Astrocyte (in vitro differentiated cells and primary cell): ENCODE results near the gene MYO5A. TPM values are rescaled to one million over a fixed set of nuclear protein-coding genes. Genes with fewer than 3 reads are reported as not detected.

Experiments
- DNase-seq: peaks from one replicate; pipeline ENCODE4 v3.0.0-alpha.2; 2010; ENCODE audit warnings: low read depth
- FAIRE-seq: peaks from 2 replicates; lab custom pipeline; 2011; peaks lifted over from hg19 to GRCh38; lab: Jason Lieb, UNC
- H2AFZ ChIP-seq: 2 replicates; pipeline ENCODE4 v1.6.0; 2012; ENCODE audit warnings: low read depth, low read length, inconsistent platforms
- H3K27ac ChIP-seq: 2 replicates; pipeline ENCODE4 v1.5.1; 2011; ENCODE audit warnings: low read depth, low read length, inconsistent platforms
- H3K27me3 ChIP-seq: 2 replicates; pipeline ENCODE4 v1.6.0; 2011; ENCODE audit warnings: low read length, inconsistent platforms; ENCODE audit not compliant: insufficient read depth
- H3K36me3 ChIP-seq: 2 replicates; pipeline ENCODE4 v1.5.1; 2011; ENCODE audit warnings: low read length, inconsistent platforms; ENCODE audit not compliant: insufficient read depth
- H3K4me1 ChIP-seq: 2 replicates; pipeline ENCODE4 v1.5.1; 2011; ENCODE audit warnings: low read length, inconsistent platforms; ENCODE audit not compliant: insufficient read depth
- H3K4me2 ChIP-seq: 2 replicates; pipeline ENCODE4 v1.6.0; 2012; ENCODE audit warnings: low read length, inconsistent platforms
- H3K4me3 ChIP-seq: 2 replicates; pipeline ENCODE4 v1.5.1; 2011; ENCODE audit warnings: low read depth, mild to moderate bottlenecking, low read length, inconsistent platforms; ENCODE audit not compliant: insufficient read depth
- H3K79me2 ChIP-seq: 2 replicates; pipeline ENCODE4 v1.6.0; 2012; ENCODE audit warnings: mild to moderate bottlenecking, low read length, inconsistent platforms; ENCODE audit not compliant: insufficient read depth
- H3K9ac ChIP-seq: 2 replicates; pipeline ENCODE4 v1.6.0; 2012; ENCODE audit warnings: mild to moderate bottlenecking, low read length, inconsistent platforms
- H3K9me3 ChIP-seq: 2 replicates; pipeline ENCODE4 v1.5.1; 2012; ENCODE audit warnings: low read depth, mild to moderate bottlenecking, low read length, inconsistent platforms; ENCODE audit not compliant: insufficient read depth
- H4K20me1 ChIP-seq: 2 replicates; pipeline ENCODE4 v1.6.0; 2012; ENCODE audit warnings: low read length, inconsistent platforms; ENCODE audit not compliant: insufficient read depth
- H3K27ac Mint-ChIP-seq: one replicate; pipeline ENCODE4 v1.8.0; 2021; ENCODE audit warnings: mild to moderate bottlenecking, mixed read lengths; ENCODE audit not compliant: unreplicated experiment
- H3K27me3 Mint-ChIP-seq: one replicate; pipeline ENCODE4 v1.8.0; 2021; ENCODE audit warnings: low read depth, mixed read lengths; ENCODE audit not compliant: unreplicated experiment
- H3K36me3 Mint-ChIP-seq: one replicate; pipeline ENCODE4 v1.8.0; 2021; ENCODE audit warnings: low read depth, mixed read lengths; ENCODE audit not compliant: unreplicated experiment
- H3K4me1 Mint-ChIP-seq: one replicate; pipeline ENCODE4 v1.8.0; 2021; ENCODE audit warnings: low read depth, mixed read lengths; ENCODE audit not compliant: unreplicated experiment
- H3K4me3 Mint-ChIP-seq: one replicate; pipeline ENCODE4 v1.8.0; 2021; ENCODE audit warnings: mild to moderate bottlenecking, moderate library complexity, mixed read lengths; ENCODE audit not compliant: unreplicated experiment
- H3K9me3 Mint-ChIP-seq: one replicate; pipeline ENCODE4 v1.8.0; 2021; ENCODE audit warnings: mild to moderate bottlenecking, mixed read lengths; ENCODE audit not compliant: unreplicated experiment
- CTCF ChIP-seq: IDR thresholded peaks from 2 replicates; pipeline ENCODE4 v1.5.1; 2011; ENCODE audit warnings: low read depth, mild to moderate bottlenecking, inconsistent platforms, low read length, moderate library complexity; ENCODE audit not compliant: insufficient read depth
- EZH2 ChIP-seq: IDR thresholded peaks from 2 replicates; pipeline ENCODE4 v1.6.1; 2012; ENCODE audit warnings: mild to moderate bottlenecking, low read length, inconsistent platforms; ENCODE audit not compliant: insufficient read depth
- total RNA-seq: library from RNA; stranded (reverse); gene quantifications from 2 replicates; pipeline ENCODE4 v1.2.1, GENCODE V29; 2021

MYO5A gene
- total RNA-seq, 1 donor from 2014 or later: 47.6 TPM

DNA sequence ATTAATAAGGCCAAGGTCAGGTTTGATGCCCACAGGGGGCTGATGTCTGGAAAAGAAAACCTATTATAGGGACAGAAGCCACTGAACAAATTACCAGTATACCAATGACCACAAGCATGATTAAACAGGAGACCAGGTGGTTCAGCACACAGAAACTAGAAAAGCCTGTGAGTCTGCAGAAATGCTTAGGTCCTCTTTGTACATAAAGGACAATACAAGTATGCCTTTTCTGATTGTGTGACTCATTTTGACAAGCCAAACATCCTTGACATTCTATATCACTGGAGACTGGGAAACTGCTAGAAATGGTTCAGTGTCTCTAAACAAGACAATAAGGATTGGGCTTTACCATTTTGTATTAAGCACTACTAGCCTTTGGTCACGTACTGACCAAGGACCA, 119.9 kb downstream of the MYO5A start:
- no peak for FAIRE-seq
- no peak overlapping the region for H3K4me3 Mint-ChIP-seq
- no peak for TF ChIP-seq CTCF
- TF ChIP-seq EZH2: no peak
- Histone ChIP-seq H3K4me3 (no peak overlapping the region), H3K27ac (no peak overlapping the region), H3K27me3 (no peaks in the 10 kb centered on the region), H4K20me1 (no peaks in the 10 kb centered on the region), H3K79me2 (no peaks in the 10 kb centered on the region), H3K4me1 (no peaks in the 10 kb centered on the region), H2AFZ (no peak overlapping the region), H3K9ac (no peak overlapping the region), H3K9me3 (no peaks in the 10 kb centered on the region), H3K4me2 (no peak overlapping the region), H3K36me3 (no peaks in the 10 kb centered on the region)
- no peaks in the 10 kb centered on the region for H3K27me3 Mint-ChIP-seq
- H3K27ac Mint-ChIP-seq: no peak overlapping the region
- no peaks in the 10 kb centered on the region for H3K9me3 Mint-ChIP-seq
- H3K36me3 Mint-ChIP-seq: peaks cover 2% of the 10 kb centered on the region
- H3K4me1 Mint-ChIP-seq: peaks cover 4% of the 10 kb centered on the region
- no peak for DNase-seq

GRCh38 chr15:52407374-52407773, 121.3 kb downstream of the MYO5A start:
- H3K9me3 Mint-ChIP-seq: no peaks in the 10 kb centered on the region
- H3K27ac Mint-ChIP-seq: no peak overlapping the region
- Histone ChIP-seq H3K36me3 (no peaks in the 10 kb centered on the region), H2AFZ (no peak overlapping the region), H3K4me2 (no peak overlapping the region), H3K4me1 (no peaks in the 10 kb centered on the region), H3K9ac (no peak overlapping the region), H3K79me2 (no peaks in the 10 kb centered on the region), H3K4me3 (no peak overlapping the region), H3K27ac (no peak overlapping the region), H3K27me3 (no peaks in the 10 kb centered on the region), H3K9me3 (no peaks in the 10 kb centered on the region), H4K20me1 (no peaks in the 10 kb centered on the region)
- H3K36me3 Mint-ChIP-seq: peaks cover 2% of the 10 kb centered on the region
- TF ChIP-seq EZH2 (no peak), CTCF (no peak)
- no peak overlapping the region for H3K4me3 Mint-ChIP-seq
- no peak for DNase-seq
- H3K4me1 Mint-ChIP-seq: peaks cover 4% of the 10 kb centered on the region
- H3K27me3 Mint-ChIP-seq: no peaks in the 10 kb centered on the region
- no peak for FAIRE-seq

- Histone ChIP-seq H3K9me3 (no peaks in the 10 kb centered on the region), H3K4me1 (no peaks in the 10 kb centered on the region), H3K79me2 (no peaks in the 10 kb centered on the region), H3K27ac (no peak overlapping the region), H3K4me3 (no peak overlapping the region), H3K36me3 (no peaks in the 10 kb centered on the region), H2AFZ (no peak overlapping the region), H3K9ac (no peak overlapping the region), H4K20me1 (no peaks in the 10 kb centered on the region), H3K27me3 (no peaks in the 10 kb centered on the region), H3K4me2 (no peak overlapping the region)
- Mint-ChIP-seq H3K27me3 (no peaks in the 10 kb centered on the region), H3K27ac (no peak overlapping the region), H3K9me3 (no peaks in the 10 kb centered on the region), H3K4me1 (peaks cover 4% of the 10 kb centered on the region), H3K4me3 (no peak overlapping the region), H3K36me3 (peaks cover 2% of the 10 kb centered on the region)
- DNase-seq (no peak), FAIRE-seq (no peak)
- no peak for TF ChIP-seq EZH2
- TF ChIP-seq CTCF: no peak
These were observed 122.1 kb downstream of the MYO5A start for GRCh38 chr15:52406601-52407000.
